ENCODE measurements around the gene ASPN. TPM values are rescaled to one million over a fixed set of nuclear protein-coding genes. Genes with fewer than 3 reads are reported as not detected.
A peak's percentile ranks its signal among the peaks of the same experiment; 100 is the strongest.

ASPN gene
- total RNA-seq, 1 donor from 2014 or later, result 2.9 TPM

GRCh38 chr9:92463387-92463786, 18.9 kb downstream of the ASPN start:
- no peaks in the 10 kb centered on the region for H3K27me3 ChIP-seq
- intact Hi-C loops (cut with DNase I), result no loop called here
- H3K9me3 ChIP-seq, result no peaks in the 10 kb centered on the region
- H3K36me3 ChIP-seq, result no peaks in the 10 kb centered on the region
- H3K4me3 ChIP-seq, result no peak overlapping the region
- no peak for DNase-seq (ENCODE audit: extremely low spot score in 2 of 2)
- TF ChIP-seq CTCF (IDR thresholded peaks at IDR 0.05) (no peak), POLR2AphosphoS5 (IDR thresholded peaks at IDR 0.05; ENCODE audit: insufficient read depth in 1 of 2, low read depth in 1 of 2) (no peak), POLR2A (IDR thresholded peaks at IDR 0.05) (no peak)
- peaks cover 8% of the 10 kb centered on the region for H3K4me1 ChIP-seq
- peak overlapping the region; percentile 53 for H3K27ac ChIP-seq

GRCh38 chr9:92457576-92457975, 24.7 kb downstream of the ASPN start:
- no peak for DNase-seq (ENCODE audit: extremely low spot score in 2 of 2)
- Histone ChIP-seq H3K27ac (no peak overlapping the region), H3K4me1 (no peaks in the 10 kb centered on the region), H3K27me3 (no peaks in the 10 kb centered on the region), H3K9me3 (no peaks in the 10 kb centered on the region), H3K4me3 (no peak overlapping the region), H3K36me3 (no peaks in the 10 kb centered on the region)
- intact Hi-C loops (cut with DNase I), result no loop called here
- no peak for TF ChIP-seq POLR2A (IDR thresholded peaks at IDR 0.05)
- TF ChIP-seq POLR2AphosphoS5 (IDR thresholded peaks at IDR 0.05; ENCODE audit: insufficient read depth in 1 of 2, low read depth in 1 of 2), result no peak
- TF ChIP-seq CTCF (IDR thresholded peaks at IDR 0.05), result no peak

GRCh38 chr9:92455217-92455616, 27.1 kb downstream of the ASPN start:
- H3K4me1 ChIP-seq, result no peaks in the 10 kb centered on the region

GRCh38 chr9:92446536-92446935, 35.8 kb downstream of the ASPN start:
- Histone ChIP-seq H3K4me1 (no peaks in the 10 kb centered on the region), H3K9me3 (no peaks in the 10 kb centered on the region), H3K27me3 (no peaks in the 10 kb centered on the region), H3K27ac (no peak overlapping the region), H3K36me3 (no peaks in the 10 kb centered on the region), H3K4me3 (no peak overlapping the region)
- DNase-seq (ENCODE audit: extremely low spot score in 2 of 2), result no peak
- intact Hi-C loops (cut with DNase I), result no loop called here
- TF ChIP-seq CTCF (IDR thresholded peaks at IDR 0.05), result no peak
- TF ChIP-seq POLR2A (IDR thresholded peaks at IDR 0.05), result no peak
- no peak for TF ChIP-seq POLR2AphosphoS5 (IDR thresholded peaks at IDR 0.05; ENCODE audit: insufficient read depth in 1 of 2, low read depth in 1 of 2)

More at GRCh38 chr9:92455217-92455616, 27.1 kb downstream of the ASPN start:
- Histone ChIP-seq H3K36me3 (no peaks in the 10 kb centered on the region), H3K27ac (no peak overlapping the region), H3K9me3 (no peaks in the 10 kb centered on the region), H3K4me3 (no peak overlapping the region), H3K27me3 (no peaks in the 10 kb centered on the region)
- TF ChIP-seq POLR2AphosphoS5 (IDR thresholded peaks at IDR 0.05; ENCODE audit: insufficient read depth in 1 of 2, low read depth in 1 of 2) (no peak), CTCF (IDR thresholded peaks at IDR 0.05) (no peak), POLR2A (IDR thresholded peaks at IDR 0.05) (no peak)
- intact Hi-C loops (cut with DNase I), result no loop called here
- no peak for DNase-seq (ENCODE audit: extremely low spot score in 2 of 2)

- Histone ChIP-seq H3K27me3 (no peaks in the 10 kb centered on the region), H3K4me3 (no peak overlapping the region), H3K9me3 (no peaks in the 10 kb centered on the region), H3K27ac (no peak overlapping the region), H3K36me3 (no peaks in the 10 kb centered on the region), H3K4me1 (no peaks in the 10 kb centered on the region)
- no peak for DNase-seq (ENCODE audit: extremely low spot score in 2 of 2)
- TF ChIP-seq POLR2A (IDR thresholded peaks at IDR 0.05), result no peak
- no peak for TF ChIP-seq CTCF (IDR thresholded peaks at IDR 0.05)
- no peak for TF ChIP-seq POLR2AphosphoS5 (IDR thresholded peaks at IDR 0.05; ENCODE audit: insufficient read depth in 1 of 2, low read depth in 1 of 2)
- intact Hi-C loops (cut with DNase I), result no loop called here
Measured at GRCh38 chr9:92444841-92445240, 37.5 kb downstream of the ASPN start.
